ENCODE data around the gene CBX7. TPM values are rescaled to one million over a fixed set of nuclear protein-coding genes. Genes with fewer than 3 reads are reported as not detected.

CBX7 gene

Small RNA genes within 50 kb of the gene (small RNA-seq; reads per million reads assigned to genes)
- gene COX5BP7 (ENCODE audit: insufficient read depth), result not detected
